Endothelial cell of umbilical vein (primary cell): Measurements from ENCODE around the gene MOCOS. TPM values are rescaled to one million over a fixed set of nuclear protein-coding genes. Genes with fewer than 3 reads are reported as not detected.
A peak's percentile ranks its signal among the peaks of the same experiment; 100 is the strongest.

Source experiments
- BruUV-seq: library from RNA; stranded (reverse); fragments of 400-500 nt; replicated peaks from 2 replicates; lab custom pipeline; 2021; lab: Mats Ljungman, UMichigan
- CTCF ChIA-PET: fragments of 300-600, 350-600 bp; sonication (Branson Sonifier 250); formaldehyde crosslinking; loops from one replicate; lab custom pipeline; 2021; ENCODE audit warnings: antibody characterized with exemption, inconsistent platforms; lab: Charles Lee
- POLR2A ChIA-PET: fragments of 300-600, 350-600 bp; sonication (Branson Sonifier 250); formaldehyde crosslinking; loops from one replicate; lab custom pipeline; 2021; ENCODE audit warnings: antibody characterized with exemption, inconsistent platforms; lab: Charles Lee
- DNase-seq: peaks from one replicate; pipeline ENCODE4 v3.0.0-alpha.2; 2011; ENCODE audit warnings: low read depth, low spot score
- FAIRE-seq: peaks from 2 replicates; lab custom pipeline; 2011; peaks lifted over from hg19 to GRCh38; lab: Jason Lieb, UNC
- H2AFZ ChIP-seq: 2 replicates; pipeline ENCODE4 v1.6.0; 2012; ENCODE audit warnings: low read depth, low read length, control low read depth, inconsistent platforms
- H3K27ac ChIP-seq: 2 replicates; pipeline ENCODE4 v1.5.1; 2011; ENCODE audit warnings: low read depth, mild to moderate bottlenecking, control low read depth, low read length, moderate library complexity; ENCODE audit not compliant: insufficient read depth
- H3K27me3 ChIP-seq, 2 experiments: 2 replicates each; pipeline versions ENCODE4 v1.6.0 to v1.6.1; 2011; ENCODE audit warnings: low read length in 2 of 2, mixed read lengths in 1 of 2; ENCODE audit not compliant: control insufficient read depth in 2 of 2, insufficient read depth in 2 of 2
- H3K36me3 ChIP-seq, 2 experiments: 2 replicates in 1 of 2; 3 replicates in 1 of 2; pipeline ENCODE4 v1.5.1; 2011; ENCODE audit warnings: low read length in 2 of 2, mild to moderate bottlenecking in 1 of 2, moderate library complexity in 1 of 2; ENCODE audit not compliant: control insufficient read depth in 2 of 2, insufficient read depth in 2 of 2; ENCODE audit errors: extremely low read depth in 1 of 2
- H3K4me1 ChIP-seq: 3 replicates; pipeline ENCODE4 v1.5.1; 2011; ENCODE audit warnings: mild to moderate bottlenecking, low read length; ENCODE audit not compliant: control insufficient read depth, insufficient read depth; ENCODE audit errors: extremely low read depth
- H3K4me2 ChIP-seq: 2 replicates; pipeline ENCODE4 v1.6.1; 2011; ENCODE audit warnings: low read length, control low read depth, mixed read lengths; ENCODE audit not compliant: insufficient read depth
- H3K4me3 ChIP-seq, 3 experiments: fragments of 200-600 bp in 1 of 3; sonication (generic), shearing (Covaris generic) in 1 of 3; replicated peaks in 1 of 3; 2 replicates each; pipeline ENCODE4 v1.5.1; 2011 to 2016; ENCODE audit warnings: control low read depth in 3 of 3, low read length in 3 of 3, mild to moderate bottlenecking in 2 of 3, inconsistent platforms in 1 of 3, low read depth in 1 of 3, moderate library complexity in 1 of 3; ENCODE audit not compliant: insufficient read depth in 1 of 3
- H3K79me2 ChIP-seq: 2 replicates; pipeline ENCODE4 v1.6.0; 2012; ENCODE audit warnings: low read length, inconsistent platforms; ENCODE audit not compliant: control insufficient read depth, insufficient read depth
- H3K9ac ChIP-seq: replicated peaks from 2 replicates; pipeline ENCODE3; 2011; ENCODE audit warnings: low read length, control low read depth; ENCODE audit not compliant: insufficient read depth; ENCODE audit errors: extremely low read depth
- H3K9me1 ChIP-seq: replicated peaks from 3 replicates; pipeline ENCODE4 v1.6.0; 2011; ENCODE audit warnings: mild to moderate bottlenecking, low read length; ENCODE audit not compliant: control insufficient read depth, insufficient read depth; ENCODE audit errors: extremely low read depth
- H3K9me3 ChIP-seq: replicated peaks from 2 replicates; pipeline ENCODE4 v1.5.1; 2012; ENCODE audit warnings: low read length, inconsistent platforms; ENCODE audit not compliant: control insufficient read depth, insufficient read depth
- H4K20me1 ChIP-seq: replicated peaks from 2 replicates; pipeline ENCODE3; 2011; ENCODE audit warnings: mild to moderate bottlenecking, low read length; ENCODE audit not compliant: control insufficient read depth, insufficient read depth; ENCODE audit errors: extremely low read depth
- EZH2 ChIP-seq: IDR thresholded peaks from 2 replicates; pipeline ENCODE4 v1.6.1; 2012; ENCODE audit warnings: borderline replicate concordance, low read depth, mild to moderate bottlenecking, moderate library complexity, low read length, inconsistent platforms; ENCODE audit not compliant: severe bottlenecking
- FOS ChIP-seq: IDR thresholded peaks from 2 replicates; pipeline ENCODE4 v1.6.1; 2011; ENCODE audit warnings: mild to moderate bottlenecking, low read length, moderate library complexity, borderline replicate concordance; ENCODE audit not compliant: insufficient read depth
- GATA2 ChIP-seq: IDR thresholded peaks from 2 replicates; pipeline ENCODE4 v1.7.0; 2011; ENCODE audit warnings: low read depth, mild to moderate bottlenecking, moderate library complexity, mixed read lengths, low read length; ENCODE audit not compliant: insufficient read length, insufficient read depth
- JUN ChIP-seq: IDR thresholded peaks from 2 replicates; pipeline ENCODE4 v1.6.1; 2011; ENCODE audit warnings: borderline replicate concordance, low read depth; ENCODE audit not compliant: insufficient read length, insufficient read depth
- MYC ChIP-seq: IDR thresholded peaks from one replicate; pipeline ENCODE4 v1.6.1; 2011; ENCODE audit warnings: mild to moderate bottlenecking, low read depth, low read length
- POLR2A ChIP-seq: IDR thresholded peaks from 2 replicates; pipeline ENCODE4 v1.6.1; 2012; ENCODE audit warnings: low read depth, mild to moderate bottlenecking, control low read depth, low read length
- POLR2AphosphoS5 ChIP-seq: IDR thresholded peaks from 2 replicates; pipeline ENCODE4 v1.6.1; 2012; ENCODE audit warnings: low read depth, mild to moderate bottlenecking, control low read depth, low read length, moderate library complexity; ENCODE audit not compliant: insufficient read depth
- dilution Hi-C: fragments of 300-500 bp; cut with MboI; formaldehyde crosslinking; loops from one replicate; pipeline ENCODE4 v1.15.0; 2019; ENCODE audit warnings: low sequenced_read_pairs; ENCODE audit not compliant: extremely low pct_ligation_motif_present
- intact Hi-C: fragments of 100-400 bp; cut with micrococcal nuclease; formaldehyde crosslinking; loops from one replicate; pipeline ENCODE4 v1.10.0; 2022
- polyA plus RNA-seq, 4 experiments: library from polyadenylated mRNA; depleted of rRNA in 3 of 4; stranded (reverse) in 3 of 4; unstranded in 1 of 4; fragments of >200 nt; gene quantifications; 2 replicates each; pipeline versions ENCODE4 v1.2.1 to v1.2.3, GENCODE V29; 2011 to 2012; ENCODE audit warnings: missing spikeins in 1 of 4
- total RNA-seq: library from RNA; stranded (reverse); gene quantifications from 2 replicates; pipeline ENCODE4 v1.2.3, GENCODE V29; 2021
- TF ChIP-seq, protein P1 (sequence below): IDR thresholded peaks from 2 replicates; pipeline ENCODE4 v1.6.1; 2011; ENCODE audit not compliant: insufficient read depth, insufficient read length
- TF ChIP-seq, protein P2 (sequence below), 2 donors: IDR thresholded peaks; 1 replicate in 1 of 2; 2 replicates in 1 of 2; pipeline ENCODE4 v1.5.1; 2011; ENCODE audit warnings: low read length in 2 of 2, mild to moderate bottlenecking in 2 of 2, moderate library complexity in 2 of 2, control low read depth in 1 of 2, inconsistent platforms in 1 of 2, low read depth in 1 of 2; ENCODE audit not compliant: insufficient read depth in 1 of 2; ENCODE audit errors: extremely low read depth in 1 of 2

The MOCOS gene
- total and polyA plus RNA-seq, 2 donors (not counting 3 experiments of a cell fraction or from before 2014, with no cell fraction given), result 0.18 to 0.88 TPM

DNA sequence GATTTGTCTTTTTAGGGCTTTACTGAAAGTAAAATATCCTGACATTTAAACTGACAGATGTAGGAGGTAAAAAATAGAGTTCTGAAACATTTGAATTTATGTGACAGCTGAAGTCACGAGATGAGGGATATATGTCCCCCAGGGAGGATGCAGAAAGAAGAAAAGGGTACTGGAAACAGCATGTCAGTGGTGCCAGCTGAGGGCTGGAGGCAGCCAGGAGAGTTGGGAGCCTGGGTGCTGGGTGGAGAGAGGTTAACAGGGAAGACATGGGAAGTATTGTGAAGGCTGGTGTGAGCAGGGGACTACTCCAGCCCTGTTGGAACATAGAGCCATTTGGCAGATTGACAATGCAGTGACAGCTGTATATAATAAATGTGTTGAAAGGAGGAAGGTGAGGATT lies 11.8 kb upstream of the MOCOS start:
- no TSS peak for BruUV-seq

DNA sequence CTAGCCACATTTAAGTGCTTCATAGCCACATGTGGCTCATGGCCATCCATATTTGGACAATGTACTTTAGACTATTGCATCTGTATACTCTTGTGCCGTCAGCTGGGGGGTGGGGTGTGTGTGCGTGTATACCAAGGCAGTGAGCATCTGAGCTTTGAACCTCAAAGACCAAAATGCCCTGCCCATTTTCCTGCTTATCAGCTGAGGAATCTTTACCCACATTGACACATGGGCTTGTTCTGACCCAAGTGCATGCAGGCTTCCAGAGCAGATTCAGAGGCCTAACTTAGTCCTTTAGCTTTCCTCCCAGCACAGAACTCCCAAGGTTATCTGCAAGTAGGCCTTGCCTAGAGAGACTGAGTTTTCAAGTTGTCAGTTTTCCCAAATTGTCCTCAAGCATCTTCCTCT lies 11.1 kb upstream of the MOCOS start:
- CTCF ChIA-PET, result interaction anchor here (0.7 to 1.6 kb wide), 3 partner anchors 9 to 49 kb away, joined by 3 read pairs; no protein-coding TSS in a partner anchor
- dilution Hi-C loops (no loop called here), intact Hi-C loops (loop anchor here (1.0 to 2.0 kb wide), 2 partner anchors 18 to 463 kb away; no protein-coding TSS in a partner anchor)
- H3K79me2 ChIP-seq, result no peaks in the 10 kb centered on the region
- H2AFZ ChIP-seq, result no peak overlapping the region
- H3K4me2 ChIP-seq, result no peak overlapping the region
- no peaks in the 10 kb centered on the region for H4K20me1 ChIP-seq
- POLR2A ChIA-PET, result no interaction called here
- H3K36me3 ChIP-seq, result peaks cover 0 to 7% of the 10 kb centered on the region in 2 experiments
- DNase-seq, result no peak
- peak overlapping the region; percentile 41 for H3K9ac ChIP-seq
- H3K9me3 ChIP-seq, result no peaks in the 10 kb centered on the region
- peaks cover 21% of the 10 kb centered on the region for H3K4me1 ChIP-seq
- H3K9me1 ChIP-seq, result no peaks in the 10 kb centered on the region
- H3K27me3 ChIP-seq, result no peaks in the 10 kb centered on the region
- TSS peak; percentile 97 for BruUV-seq
- TF ChIP-seq EZH2 (no peak), FOS (no peak), POLR2AphosphoS5 (no peak), JUN (no peak), GATA2 (no peak), POLR2A (no peak), MYC (no peak)
- TF ChIP-seq, protein P1, sequence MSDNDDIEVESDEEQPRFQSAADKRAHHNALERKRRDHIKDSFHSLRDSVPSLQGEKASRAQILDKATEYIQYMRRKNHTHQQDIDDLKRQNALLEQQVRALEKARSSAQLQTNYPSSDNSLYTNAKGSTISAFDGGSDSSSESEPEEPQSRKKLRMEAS, result no peak
- TF ChIP-seq, protein P2, sequence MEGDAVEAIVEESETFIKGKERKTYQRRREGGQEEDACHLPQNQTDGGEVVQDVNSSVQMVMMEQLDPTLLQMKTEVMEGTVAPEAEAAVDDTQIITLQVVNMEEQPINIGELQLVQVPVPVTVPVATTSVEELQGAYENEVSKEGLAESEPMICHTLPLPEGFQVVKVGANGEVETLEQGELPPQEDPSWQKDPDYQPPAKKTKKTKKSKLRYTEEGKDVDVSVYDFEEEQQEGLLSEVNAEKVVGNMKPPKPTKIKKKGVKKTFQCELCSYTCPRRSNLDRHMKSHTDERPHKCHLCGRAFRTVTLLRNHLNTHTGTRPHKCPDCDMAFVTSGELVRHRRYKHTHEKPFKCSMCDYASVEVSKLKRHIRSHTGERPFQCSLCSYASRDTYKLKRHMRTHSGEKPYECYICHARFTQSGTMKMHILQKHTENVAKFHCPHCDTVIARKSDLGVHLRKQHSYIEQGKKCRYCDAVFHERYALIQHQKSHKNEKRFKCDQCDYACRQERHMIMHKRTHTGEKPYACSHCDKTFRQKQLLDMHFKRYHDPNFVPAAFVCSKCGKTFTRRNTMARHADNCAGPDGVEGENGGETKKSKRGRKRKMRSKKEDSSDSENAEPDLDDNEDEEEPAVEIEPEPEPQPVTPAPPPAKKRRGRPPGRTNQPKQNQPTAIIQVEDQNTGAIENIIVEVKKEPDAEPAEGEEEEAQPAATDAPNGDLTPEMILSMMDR (IDR thresholded peaks at IDR 0.05; ENCODE audit: extremely low read depth in 1 of 2, insufficient read depth in 1 of 2, low read depth in 1 of 2, low read length in 2 of 2), result no peak
- peak; percentile 55 for FAIRE-seq
- peak overlapping the region; percentile 88 for H3K27ac ChIP-seq
- no peak overlapping the region for H3K4me3 ChIP-seq

More for the DNA sequence above, 11.8 kb upstream of the MOCOS start:
- Histone ChIP-seq H3K27ac (peak overlapping the region; percentile 5), H3K4me2 (no peak overlapping the region), H3K27me3 (no peaks in the 10 kb centered on the region), H3K4me1 (peaks cover 21% of the 10 kb centered on the region), H2AFZ (no peak overlapping the region), H4K20me1 (no peaks in the 10 kb centered on the region), H3K9me1 (no peaks in the 10 kb centered on the region), H3K79me2 (no peaks in the 10 kb centered on the region), H3K9ac (no peak overlapping the region), H3K9me3 (no peaks in the 10 kb centered on the region), H3K4me3 (no peak overlapping the region), H3K36me3 (peaks cover 3 to 7% of the 10 kb centered on the region in 2 experiments)
- no peak for TF ChIP-seq GATA2
- TF ChIP-seq EZH2, result no peak
- TF ChIP-seq FOS, result no peak
- TF ChIP-seq, protein P1, result no peak
- intact Hi-C loops (no loop called here), dilution Hi-C loops (no loop called here)
- POLR2A ChIA-PET, result no interaction called here
- no peak for FAIRE-seq
- CTCF ChIA-PET, result interaction anchor here (0.7 to 1.2 kb wide), 3 partner anchors 15 to 48 kb away, joined by 3 read pairs; no protein-coding TSS in a partner anchor
- no peak for DNase-seq
